Measurements from ENCODE around the gene TMEM54. TPM values are rescaled to one million over a fixed set of nuclear protein-coding genes. Genes with fewer than 3 reads are reported as not detected.
"Not testable (repeated sequence)": the region's sequence is repeated elsewhere in the genome, so short reads cannot be mapped to it uniquely, and the experiment has no call there.

TMEM54 gene
- total RNA-seq, 1 donor from 2014 or later, result 1.0 TPM

- H3K27me3 Mint-ChIP-seq (ENCODE audit: insufficient read depth), result peaks cover 19% of the 10 kb centered on the region
- H3K4me3 Mint-ChIP-seq, result no peak overlapping the region
- no peak overlapping the region for H3K27ac Mint-ChIP-seq
- no peaks in the 10 kb centered on the region for H3K9me3 Mint-ChIP-seq
- no peaks in the 10 kb centered on the region for H3K4me1 Mint-ChIP-seq (ENCODE audit: low read depth)
- H3K36me3 Mint-ChIP-seq (ENCODE audit: low read depth), result no peaks in the 10 kb centered on the region
- intact Hi-C loops (cut with micrococcal nuclease), result no loop called here
- no peak for DNase-seq (ENCODE audit: low spot score)
These were observed 9.1 kb upstream of the TMEM54 start for GRCh38 chr1:32910319-32910718.

- H3K4me1 Mint-ChIP-seq (ENCODE audit: low read depth), result no peaks in the 10 kb centered on the region
- H3K36me3 Mint-ChIP-seq (ENCODE audit: low read depth), result no peaks in the 10 kb centered on the region
- no peak overlapping the region for H3K4me3 Mint-ChIP-seq
- no peaks in the 10 kb centered on the region for H3K9me3 Mint-ChIP-seq
- peaks cover 30% of the 10 kb centered on the region for H3K27me3 Mint-ChIP-seq (ENCODE audit: insufficient read depth)
- no peak overlapping the region for H3K27ac Mint-ChIP-seq
- intact Hi-C loops (cut with micrococcal nuclease), result no loop called here
- no peak for DNase-seq (ENCODE audit: low spot score)
These were observed 6.2 kb upstream of the TMEM54 start for GRCh38 chr1:32907435-32907834.

- H3K4me1 Mint-ChIP-seq (ENCODE audit: low read depth), result peaks cover 5% of the 10 kb centered on the region
- DNase-seq (ENCODE audit: low spot score), result no peak
- H3K36me3 Mint-ChIP-seq (ENCODE audit: low read depth), result no peaks in the 10 kb centered on the region
- H3K4me3 Mint-ChIP-seq, result no peak overlapping the region
- intact Hi-C loops (cut with micrococcal nuclease), result no loop called here
- no peaks in the 10 kb centered on the region for H3K9me3 Mint-ChIP-seq
- peaks cover 37% of the 10 kb centered on the region for H3K27me3 Mint-ChIP-seq (ENCODE audit: insufficient read depth)
- H3K27ac Mint-ChIP-seq, result no peak overlapping the region
These were observed 5.5 kb upstream of the TMEM54 start for GRCh38 chr1:32906654-32907053.

GRCh38 chr1:32905588-32905987, 4.4 kb upstream of the TMEM54 start:
- intact Hi-C loops (cut with micrococcal nuclease); H3K27ac Mint-ChIP-seq; H3K4me1 Mint-ChIP-seq (ENCODE audit: low read depth); H3K36me3 Mint-ChIP-seq (ENCODE audit: low read depth); DNase-seq (ENCODE audit: low spot score); H3K4me3 Mint-ChIP-seq; H3K9me3 Mint-ChIP-seq: not testable (repeated sequence)
- H3K27me3 Mint-ChIP-seq (ENCODE audit: insufficient read depth), result peaks cover 42% of the 10 kb centered on the region

- intact Hi-C loops (cut with micrococcal nuclease), result no loop called here
- Mint-ChIP-seq H3K27ac (no peak overlapping the region), H3K4me1 (ENCODE audit: low read depth) (peaks cover 5% of the 10 kb centered on the region), H3K36me3 (ENCODE audit: low read depth) (no peaks in the 10 kb centered on the region), H3K4me3 (no peak overlapping the region), H3K27me3 (ENCODE audit: insufficient read depth) (peaks cover 42% of the 10 kb centered on the region), H3K9me3 (no peaks in the 10 kb centered on the region)
- no peak for DNase-seq (ENCODE audit: low spot score)
These were observed 3.6 kb upstream of the TMEM54 start for GRCh38 chr1:32904797-32905196.

- intact Hi-C loops (cut with micrococcal nuclease), result no loop called here
- Mint-ChIP-seq H3K4me3 (no peak overlapping the region), H3K4me1 (ENCODE audit: low read depth) (peaks cover 5% of the 10 kb centered on the region)
These were observed 3.0 kb upstream of the TMEM54 start for GRCh38 chr1:32903991-32904785.

GRCh38 chr1:32902535-32902920, 1.3 kb upstream of the TMEM54 start:
- Mint-ChIP-seq H3K4me3 (peak overlapping the region; percentile 78), H3K36me3 (ENCODE audit: low read depth) (no peaks in the 10 kb centered on the region), H3K9me3 (no peaks in the 10 kb centered on the region), H3K4me1 (ENCODE audit: low read depth) (peaks cover 5% of the 10 kb centered on the region), H3K27me3 (ENCODE audit: insufficient read depth) (peaks cover 49% of the 10 kb centered on the region), H3K27ac (no peak overlapping the region)
- intact Hi-C loops (cut with micrococcal nuclease), result no loop called here
- DNase-seq (ENCODE audit: low spot score), result no peak

More at GRCh38 chr1:32903991-32904785, 3.0 kb upstream of the TMEM54 start:
- Mint-ChIP-seq H3K27me3 (ENCODE audit: insufficient read depth) (peaks cover 38% of the 10 kb centered on the region), H3K36me3 (ENCODE audit: low read depth) (no peaks in the 10 kb centered on the region), H3K27ac (no peak overlapping the region), H3K9me3 (no peaks in the 10 kb centered on the region)
- no peak for DNase-seq (ENCODE audit: low spot score)

- no peaks in the 10 kb centered on the region for H3K9me3 Mint-ChIP-seq
- H3K4me1 Mint-ChIP-seq (ENCODE audit: low read depth), result peaks cover 5% of the 10 kb centered on the region
- intact Hi-C loops (cut with micrococcal nuclease), result no loop called here
- H3K36me3 Mint-ChIP-seq (ENCODE audit: low read depth), result no peaks in the 10 kb centered on the region
- peaks cover 52% of the 10 kb centered on the region for H3K27me3 Mint-ChIP-seq (ENCODE audit: insufficient read depth)
- DNase-seq (ENCODE audit: low spot score), result no peak
- H3K27ac Mint-ChIP-seq, result peak overlapping the region; percentile 18
- peak overlapping the region; percentile 78 for H3K4me3 Mint-ChIP-seq
These were observed 790 bp upstream of the TMEM54 start for GRCh38 chr1:32901823-32902534.

GRCh38 chr1:32900371-32900955, 726 bp downstream of the TMEM54 start:
- Mint-ChIP-seq H3K27me3 (ENCODE audit: insufficient read depth) (peaks cover 59% of the 10 kb centered on the region), H3K36me3 (ENCODE audit: low read depth) (no peaks in the 10 kb centered on the region), H3K9me3 (no peaks in the 10 kb centered on the region), H3K4me1 (ENCODE audit: low read depth) (peaks cover 5% of the 10 kb centered on the region), H3K27ac (no peak overlapping the region), H3K4me3 (peak overlapping the region; percentile 62)
- intact Hi-C loops (cut with micrococcal nuclease), result no loop called here
- no peak for DNase-seq (ENCODE audit: low spot score)

- no peak overlapping the region for H3K4me3 Mint-ChIP-seq
- H3K9me3 Mint-ChIP-seq, result no peaks in the 10 kb centered on the region
- no peaks in the 10 kb centered on the region for H3K36me3 Mint-ChIP-seq (ENCODE audit: low read depth)
- DNase-seq (ENCODE audit: low spot score), result no peak
- intact Hi-C loops (cut with micrococcal nuclease), result no loop called here
- peaks cover 5% of the 10 kb centered on the region for H3K4me1 Mint-ChIP-seq (ENCODE audit: low read depth)
- H3K27ac Mint-ChIP-seq, result no peak overlapping the region
- peaks cover 58% of the 10 kb centered on the region for H3K27me3 Mint-ChIP-seq (ENCODE audit: insufficient read depth)
These were observed 1.4 kb downstream of the TMEM54 start for GRCh38 chr1:32899586-32900296.

GRCh38 chr1:32898958-32899357, 2.2 kb downstream of the TMEM54 start:
- DNase-seq (ENCODE audit: low spot score), result no peak
- Mint-ChIP-seq H3K9me3 (no peaks in the 10 kb centered on the region), H3K4me3 (no peak overlapping the region), H3K27ac (no peak overlapping the region), H3K4me1 (ENCODE audit: low read depth) (peaks cover 5% of the 10 kb centered on the region), H3K36me3 (ENCODE audit: low read depth) (no peaks in the 10 kb centered on the region), H3K27me3 (ENCODE audit: insufficient read depth) (peaks cover 53% of the 10 kb centered on the region)
- intact Hi-C loops (cut with micrococcal nuclease), result no loop called here

GRCh38 chr1:32898056-32898455, 3.1 kb downstream of the TMEM54 start:
- no peak overlapping the region for H3K27ac Mint-ChIP-seq
- H3K4me1 Mint-ChIP-seq (ENCODE audit: low read depth), result peaks cover 5% of the 10 kb centered on the region
- peaks cover 51% of the 10 kb centered on the region for H3K27me3 Mint-ChIP-seq (ENCODE audit: insufficient read depth)
- H3K9me3 Mint-ChIP-seq, result no peaks in the 10 kb centered on the region
- H3K4me3 Mint-ChIP-seq, result no peak overlapping the region
- intact Hi-C loops (cut with micrococcal nuclease), result no loop called here
- DNase-seq (ENCODE audit: low spot score), result no peak
- H3K36me3 Mint-ChIP-seq (ENCODE audit: low read depth), result no peaks in the 10 kb centered on the region

Data from activated T-helper 1 cell treated with anti-CD3 and anti-CD28 coated beads, Interleukin-12 subunit alpha, Interleukin-12 subunit beta, Interleukin-2, Interleukin-4 antibody, amounts not matched to agents 30 ng/mL and 10 ng/mL and 1 ng/mL, durations not matched to agents 14 hours and 24 hours and 36 hours (primary cell).